Limb (tissue), 2 donors: ENCODE results near the gene CBY3.
"Not testable (repeated sequence)": the region's sequence is repeated elsewhere in the genome, so short reads cannot be mapped to it uniquely, and the experiment has no call there.

ENCODE experiments used
- DNase-seq, 2 donors: peaks; one replicate each; pipeline ENCODE4 v3.0.0-alpha.2; 2016; ENCODE audit errors: extremely low spot score in 2 of 2

The CBY3 gene

GRCh38 chr5:179678223-179679013 is 2.4 kb downstream of the CBY3 start:
- peak; percentile 96 to 97 for DNase-seq

- peak; percentile 11 to 49 for DNase-seq
Observed at GRCh38 chr5:179668391-179668790, 12.4 kb downstream of the CBY3 start.

GRCh38 chr5:179661647-179662046 is 19.2 kb downstream of the CBY3 start:
- not testable (repeated sequence) for DNase-seq

GRCh38 chr5:179658179-179658856 is 22.5 kb downstream of the CBY3 start:
- DNase-seq: not testable (repeated sequence)

GRCh38 chr5:179657302-179658178 is 23.3 kb downstream of the CBY3 start:
- DNase-seq: not testable (repeated sequence)

GRCh38 chr5:179653135-179653534 is 27.7 kb downstream of the CBY3 start:
- DNase-seq: not testable (repeated sequence)

GRCh38 chr5:179650245-179650644 is 30.6 kb downstream of the CBY3 start:
- not testable (repeated sequence) for DNase-seq

- DNase-seq: not testable (repeated sequence)
Observed at GRCh38 chr5:179649166-179649703, 31.6 kb downstream of the CBY3 start.

GRCh38 chr5:179648410-179648809 is 32.4 kb downstream of the CBY3 start:
- DNase-seq: no peak

GRCh38 chr5:179644766-179645165 is 36.1 kb downstream of the CBY3 start:
- not testable (repeated sequence) for DNase-seq

- DNase-seq: not testable (repeated sequence)
Observed at GRCh38 chr5:179643141-179643920, 37.5 kb downstream of the CBY3 start.

- DNase-seq: not testable (repeated sequence)
Observed at GRCh38 chr5:179642626-179643025, 38.2 kb downstream of the CBY3 start.

- DNase-seq: not testable (repeated sequence)
Observed at GRCh38 chr5:179641745-179642144, 39.1 kb downstream of the CBY3 start.

GRCh38 chr5:179639296-179639695 is 41.5 kb downstream of the CBY3 start:
- DNase-seq: not testable (repeated sequence)

- not testable (repeated sequence) for DNase-seq
Observed at GRCh38 chr5:179634370-179635172, 46.3 kb downstream of the CBY3 start.

GRCh38 chr5:179633501-179634369 is 47.1 kb downstream of the CBY3 start:
- not testable (repeated sequence) for DNase-seq
